ENCODE data around the gene GCNT4. TPM values are rescaled to one million over a fixed set of nuclear protein-coding genes. Genes with fewer than 3 reads are reported as not detected.

GCNT4 gene
- total and polyA plus RNA-seq, 7 donors = 0.69 to 3.2 (median 1.8) TPM

DNA sequence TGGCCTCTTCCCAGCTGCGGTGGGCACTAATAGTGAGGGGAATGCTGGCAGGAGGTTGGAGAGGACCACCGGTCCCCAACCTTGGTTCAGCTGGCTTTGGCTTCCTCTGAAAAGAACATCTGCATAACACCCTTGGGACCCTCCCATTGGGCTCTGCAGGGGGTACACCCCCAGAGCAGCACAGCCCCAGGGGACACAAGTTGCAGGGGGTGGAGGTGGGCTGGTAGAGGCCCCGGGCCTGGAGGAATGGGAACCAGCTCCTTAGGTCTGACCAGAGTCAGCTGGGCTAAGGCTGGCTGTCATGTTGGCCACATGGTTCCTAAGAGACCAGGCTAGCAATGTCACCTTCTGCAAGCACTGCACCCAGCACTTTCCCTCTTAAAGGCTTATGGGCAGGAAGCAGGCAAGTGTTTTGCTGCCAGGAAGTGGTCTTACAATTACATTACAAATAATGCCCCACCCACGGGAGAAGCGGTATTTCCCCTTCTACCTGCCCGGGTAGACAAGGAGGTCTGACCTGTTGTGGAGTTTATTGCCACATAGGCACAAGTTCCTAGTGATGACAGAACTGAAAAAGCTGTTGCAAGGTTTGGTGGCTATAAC is 18.1 kb downstream of the GCNT4 start:
- Histone ChIP-seq H3K36me3 (peaks cover 0 to 5% (median 1%) of the 10 kb centered on the region in 4 donors), H3K27ac (no peak overlapping the region), H3K27me3 (no peaks in the 10 kb centered on the region), H3K4me1 (no peaks in the 10 kb centered on the region), H3K9me3 (no peaks in the 10 kb centered on the region), H3K4me3 (no peak overlapping the region)
- no peak for DNase-seq
- intact Hi-C loops (cut with DNase I) = no loop called here
- 52% methylated on average over 6 of the region's 6 CpGs for WGBS, 2 donors
- TF ChIP-seq POLR2AphosphoS5 (IDR thresholded peaks at IDR 0.05) = no peak
- TF ChIP-seq, protein P1, sequence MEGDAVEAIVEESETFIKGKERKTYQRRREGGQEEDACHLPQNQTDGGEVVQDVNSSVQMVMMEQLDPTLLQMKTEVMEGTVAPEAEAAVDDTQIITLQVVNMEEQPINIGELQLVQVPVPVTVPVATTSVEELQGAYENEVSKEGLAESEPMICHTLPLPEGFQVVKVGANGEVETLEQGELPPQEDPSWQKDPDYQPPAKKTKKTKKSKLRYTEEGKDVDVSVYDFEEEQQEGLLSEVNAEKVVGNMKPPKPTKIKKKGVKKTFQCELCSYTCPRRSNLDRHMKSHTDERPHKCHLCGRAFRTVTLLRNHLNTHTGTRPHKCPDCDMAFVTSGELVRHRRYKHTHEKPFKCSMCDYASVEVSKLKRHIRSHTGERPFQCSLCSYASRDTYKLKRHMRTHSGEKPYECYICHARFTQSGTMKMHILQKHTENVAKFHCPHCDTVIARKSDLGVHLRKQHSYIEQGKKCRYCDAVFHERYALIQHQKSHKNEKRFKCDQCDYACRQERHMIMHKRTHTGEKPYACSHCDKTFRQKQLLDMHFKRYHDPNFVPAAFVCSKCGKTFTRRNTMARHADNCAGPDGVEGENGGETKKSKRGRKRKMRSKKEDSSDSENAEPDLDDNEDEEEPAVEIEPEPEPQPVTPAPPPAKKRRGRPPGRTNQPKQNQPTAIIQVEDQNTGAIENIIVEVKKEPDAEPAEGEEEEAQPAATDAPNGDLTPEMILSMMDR (IDR thresholded peaks at IDR 0.05) = no peak
- TF ChIP-seq EP300 (IDR thresholded peaks at IDR 0.05) = no peak
- TF ChIP-seq POLR2A (IDR thresholded peaks at IDR 0.05) = no peak

DNA sequence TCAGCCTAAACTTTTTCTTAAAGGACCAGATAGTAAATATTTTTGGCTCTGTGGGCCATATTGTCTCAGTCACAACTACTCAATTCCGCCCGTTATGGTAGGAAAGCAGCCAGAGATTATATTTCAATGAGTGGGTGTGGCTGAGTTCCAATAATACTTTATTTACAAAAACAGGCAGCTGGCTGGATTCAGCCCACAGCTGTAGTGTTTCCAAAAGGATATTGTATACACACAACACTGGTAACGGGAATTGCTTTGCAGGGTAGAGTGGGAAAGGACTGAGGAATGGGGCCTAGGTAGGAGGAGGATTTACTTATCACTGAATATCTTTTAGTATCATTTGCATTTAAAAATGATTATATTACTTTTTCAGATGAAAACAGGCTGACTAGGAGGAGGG is 21.0 kb downstream of the GCNT4 start:
- no peak for DNase-seq
- H3K36me3 ChIP-seq = peaks cover 0 to 10% (median 3%) of the 10 kb centered on the region in 4 donors
- H3K9me3 ChIP-seq = no peaks in the 10 kb centered on the region
- H3K27ac ChIP-seq = no peak overlapping the region
- H3K27me3 ChIP-seq = no peaks in the 10 kb centered on the region
- H3K4me3 ChIP-seq = no peak overlapping the region
- H3K4me1 ChIP-seq = peaks cover 0 to 2% (median 0%) of the 10 kb centered on the region in 4 donors
- TF ChIP-seq POLR2AphosphoS5 (IDR thresholded peaks at IDR 0.05) = no peak
- TF ChIP-seq EP300 (IDR thresholded peaks at IDR 0.05) = no peak
- TF ChIP-seq, protein P1 (IDR thresholded peaks at IDR 0.05) = no peak
- no peak for TF ChIP-seq POLR2A (IDR thresholded peaks at IDR 0.05)
- intact Hi-C loops (cut with DNase I) = no loop called here
- WGBS, 2 donors = 40 to 50% methylated on average over 3 of the region's 3 CpGs

DNA sequence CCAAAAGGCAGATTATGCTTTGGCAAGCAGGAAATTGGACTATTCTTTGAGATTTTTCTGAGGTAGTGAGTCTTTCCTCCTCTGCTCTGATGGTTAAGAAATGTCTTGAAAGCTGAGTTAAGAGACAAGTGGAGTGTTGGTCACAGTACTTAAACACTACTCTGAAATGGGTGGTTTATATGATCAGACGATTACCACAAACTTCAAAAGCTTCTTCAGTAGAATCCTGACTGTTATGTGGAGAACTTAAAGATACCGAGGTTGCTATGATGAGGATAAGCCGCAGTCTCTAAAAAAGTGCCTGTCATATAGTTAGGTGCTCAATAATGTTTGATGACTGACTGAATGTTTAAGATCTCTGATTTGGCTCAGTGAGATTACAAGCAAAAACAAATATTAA is 24.3 kb downstream of the GCNT4 start:
- intact Hi-C loops (cut with DNase I) = no loop called here
- Histone ChIP-seq H3K36me3 (peaks cover 0 to 10% (median 3%) of the 10 kb centered on the region in 4 donors), H3K4me1 (peaks cover 0 to 2% (median 0%) of the 10 kb centered on the region in 4 donors), H3K9me3 (no peaks in the 10 kb centered on the region), H3K27ac (no peak overlapping the region), H3K27me3 (no peaks in the 10 kb centered on the region), H3K4me3 (no peak overlapping the region)
- no peak for TF ChIP-seq EP300 (IDR thresholded peaks at IDR 0.05)
- no peak for DNase-seq
- 79 to 94% methylated on average over 3 of the region's 3 CpGs for WGBS, 2 donors

DNA sequence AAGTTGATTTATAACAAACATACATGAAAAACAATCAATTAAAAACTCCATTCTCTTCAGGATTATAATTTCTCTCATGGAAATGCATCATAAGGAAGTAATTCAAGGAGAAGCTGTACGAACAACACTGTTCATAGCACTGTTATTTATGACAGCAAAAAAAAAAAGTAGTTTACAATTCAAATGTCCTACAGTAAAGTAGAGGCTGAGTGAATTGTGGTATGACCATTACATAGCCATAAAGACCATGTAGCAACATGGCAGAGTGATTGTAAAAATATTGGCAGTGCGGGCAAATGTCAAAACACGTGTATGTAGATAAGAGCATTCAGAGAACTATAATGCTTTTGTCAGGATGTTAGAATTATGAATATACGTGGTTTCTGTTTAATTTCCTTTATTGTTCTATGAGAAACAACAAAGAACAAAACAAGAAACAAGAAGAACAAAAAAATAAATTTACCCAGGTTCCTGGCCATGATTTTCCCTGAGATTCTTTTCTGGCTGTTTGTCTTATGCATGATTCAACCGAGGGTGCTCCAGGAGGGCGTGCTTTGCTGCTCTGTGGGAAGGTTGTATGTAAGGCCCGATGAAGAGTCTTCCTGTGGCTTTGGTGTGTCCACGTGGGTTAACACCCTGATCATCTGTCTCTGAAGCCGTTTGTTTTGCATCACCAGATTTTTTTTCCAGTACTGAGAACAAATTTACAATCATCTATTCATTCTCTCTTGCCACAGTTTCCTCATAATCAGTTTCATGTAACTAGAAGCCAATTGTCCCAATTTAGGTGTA is 28.8 kb downstream of the GCNT4 start:
- Histone ChIP-seq H3K27me3 (no peaks in the 10 kb centered on the region), H3K27ac (no peak overlapping the region), H3K4me1 (no peaks in the 10 kb centered on the region), H3K9me3 (no peaks in the 10 kb centered on the region), H3K4me3 (no peak overlapping the region), H3K36me3 (no peaks in the 10 kb centered on the region)
- no peak for DNase-seq
- 15 to 53% methylated on average over 9 of the region's 9 CpGs for WGBS, 2 donors
- TF ChIP-seq, protein P1 (IDR thresholded peaks at IDR 0.05) = no peak
- TF ChIP-seq POLR2A (IDR thresholded peaks at IDR 0.05) (no peak), EP300 (IDR thresholded peaks at IDR 0.05) (no peak), POLR2AphosphoS5 (IDR thresholded peaks at IDR 0.05) (no peak)
- intact Hi-C loops (cut with DNase I) = no loop called here

DNA sequence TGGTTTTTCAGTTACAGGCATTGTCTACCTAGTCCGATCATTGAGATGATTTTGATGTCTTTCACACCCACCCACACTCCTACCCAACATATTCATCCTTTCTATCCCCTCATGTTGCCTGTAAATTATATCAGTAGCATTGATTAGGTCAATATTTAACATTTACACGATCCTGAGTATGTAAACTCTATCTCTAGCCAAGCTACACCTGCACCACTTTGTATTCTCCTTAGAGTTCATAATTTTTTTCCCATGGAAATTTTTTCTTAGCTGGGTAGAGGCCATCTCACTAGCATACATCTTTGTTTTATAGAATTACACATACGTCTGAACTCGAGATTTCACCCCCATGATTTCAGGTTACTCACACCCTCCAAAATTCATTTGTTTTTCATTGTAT is 30.6 kb downstream of the GCNT4 start:
- Histone ChIP-seq H3K9me3 (no peaks in the 10 kb centered on the region), H3K4me1 (no peaks in the 10 kb centered on the region), H3K27ac (no peak overlapping the region), H3K36me3 (no peaks in the 10 kb centered on the region), H3K4me3 (no peak overlapping the region), H3K27me3 (no peaks in the 10 kb centered on the region)
- TF ChIP-seq EP300 (IDR thresholded peaks at IDR 0.05) (no peak), POLR2A (IDR thresholded peaks at IDR 0.05) (no peak), POLR2AphosphoS5 (IDR thresholded peaks at IDR 0.05) (no peak)
- TF ChIP-seq, protein P1 (IDR thresholded peaks at IDR 0.05) = no peak
- DNase-seq = no peak
- WGBS, 2 donors = 80 to 84% methylated on average over 4 of the region's 4 CpGs
- intact Hi-C loops (cut with DNase I) = no loop called here

All from sigmoid colon (tissue), 7 donors.